Measurements from ENCODE around the gene AIM2.

The AIM2 gene

GRCh38 chr1:159014851-159015250 is 61.7 kb downstream of the AIM2 start:
- DNase-seq (ENCODE audit: low read depth), result peak; percentile 16

- no peak for DNase-seq (ENCODE audit: low read depth)
Measured at GRCh38 chr1:159014003-159014571, 62.5 kb downstream of the AIM2 start.

- DNase-seq (ENCODE audit: low read depth), result peak; percentile 53
Measured at GRCh38 chr1:159012495-159012894, 64.1 kb downstream of the AIM2 start.
